Stimulated activated CD4-positive, alpha-beta T cell treated with anti-CD3 and anti-CD28 coated beads, Interleukin-1b, Interleukin-23, amount 100 ng/mL, for 1 hour (primary cell): ENCODE data around the gene NR1H3.
"Not testable (repeated sequence)": the region's sequence is repeated elsewhere in the genome, so short reads cannot be mapped to it uniquely, and the experiment has no call there.

Experiments used
- DNase-seq, 2 donors: peaks; one replicate each; pipeline ENCODE4 v3.0.0-alpha.2; 2020; ENCODE audit warnings: low read depth in 2 of 2

Gene NR1H3

DNA sequence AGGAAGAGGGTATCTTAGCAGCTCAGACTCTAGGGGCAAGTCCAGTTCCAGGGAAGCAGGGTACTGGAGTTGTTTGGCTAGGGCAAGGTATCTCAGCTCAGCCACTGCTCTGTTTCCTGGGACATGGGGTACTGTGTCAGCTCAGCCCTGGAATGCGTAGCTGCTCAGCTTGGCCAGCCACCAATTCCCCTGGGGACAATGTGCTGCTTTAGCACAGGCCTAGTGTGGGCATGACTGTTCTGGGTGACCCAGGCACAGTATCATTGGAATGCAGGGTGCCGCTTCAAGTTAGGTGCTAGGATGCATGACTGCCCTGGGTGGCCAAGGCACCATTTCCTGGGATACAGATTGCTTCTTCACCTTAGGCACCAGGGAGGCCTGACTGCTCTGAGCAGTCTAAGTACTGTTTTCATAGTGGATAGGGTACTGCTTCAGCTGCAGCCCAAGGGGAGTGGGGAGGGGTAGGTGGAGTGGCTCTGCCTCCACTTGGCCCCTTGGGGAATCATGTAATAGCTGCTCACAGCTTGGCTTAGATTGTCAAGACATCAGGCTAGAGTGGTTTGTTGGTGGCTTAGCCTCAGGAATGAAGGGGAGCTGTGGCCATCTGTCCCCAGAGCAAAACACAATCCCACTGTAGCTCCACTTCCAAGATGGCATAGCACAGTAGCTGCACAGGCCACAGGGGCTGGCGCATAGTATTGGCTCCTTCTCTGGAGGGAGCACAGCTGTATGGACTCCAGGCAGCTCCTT is 48.1 kb downstream of the NR1H3 start:
- no peak for DNase-seq

GRCh38 chr11:47306484-47306844 is 48.7 kb downstream of the NR1H3 start:
- DNase-seq, result no peak

DNA sequence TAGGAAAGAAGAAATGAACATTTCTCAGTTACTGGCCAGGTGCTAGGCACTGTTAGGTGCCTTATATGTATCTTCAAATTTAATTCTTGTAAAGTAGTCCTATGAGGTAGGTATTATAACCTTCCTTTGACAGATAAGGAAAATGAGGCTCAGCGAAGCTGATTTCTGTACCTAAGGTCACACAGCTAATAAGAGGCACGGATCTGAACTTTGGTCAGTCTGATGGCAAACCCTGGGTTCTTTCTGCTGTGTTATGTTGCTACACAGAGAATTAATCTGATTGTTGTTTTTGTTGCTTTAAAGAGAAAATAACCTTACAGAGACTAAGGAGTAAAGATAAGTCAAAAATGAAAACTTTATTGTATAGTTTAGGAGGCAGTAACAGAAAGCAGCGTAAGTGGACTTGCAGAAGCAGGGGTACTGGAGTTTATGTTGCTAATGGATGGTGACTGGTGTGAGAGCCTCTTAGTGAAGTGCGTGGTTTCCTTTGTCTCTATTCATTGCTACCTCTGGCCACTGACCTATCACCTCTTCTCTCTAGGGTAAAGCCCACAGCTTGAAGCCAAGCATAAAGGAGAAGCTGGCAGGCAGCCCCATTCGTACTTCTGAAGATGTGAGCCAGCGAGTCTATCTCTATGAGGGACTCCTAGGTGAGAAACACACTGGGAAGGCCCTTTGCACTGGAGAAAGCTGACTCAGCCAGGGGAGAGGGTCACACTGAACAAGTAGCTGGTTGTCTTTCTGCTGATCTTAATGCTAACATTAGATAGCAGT is 50.4 kb downstream of the NR1H3 start:
- DNase-seq, result no peak

DNA sequence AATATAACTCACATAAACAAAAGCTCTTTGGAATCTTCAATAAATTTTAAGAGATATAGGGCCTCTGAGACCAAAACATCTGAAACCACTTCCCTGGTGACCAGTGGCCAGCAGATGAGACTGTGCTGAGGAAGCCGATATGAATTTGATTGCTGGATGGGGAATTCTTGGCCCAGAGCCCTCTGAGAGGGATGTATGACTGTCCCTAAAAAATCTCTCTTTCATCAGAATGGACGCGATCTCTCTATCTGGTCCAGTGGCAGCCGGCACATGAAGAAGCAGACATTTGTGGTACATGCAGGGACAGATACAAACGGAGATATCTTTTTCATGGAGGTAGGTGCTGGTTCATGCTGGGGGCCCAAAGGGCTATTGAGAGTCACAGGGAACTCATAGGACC is 57.2 kb downstream of the NR1H3 start:
- DNase-seq, result no peak

DNA sequence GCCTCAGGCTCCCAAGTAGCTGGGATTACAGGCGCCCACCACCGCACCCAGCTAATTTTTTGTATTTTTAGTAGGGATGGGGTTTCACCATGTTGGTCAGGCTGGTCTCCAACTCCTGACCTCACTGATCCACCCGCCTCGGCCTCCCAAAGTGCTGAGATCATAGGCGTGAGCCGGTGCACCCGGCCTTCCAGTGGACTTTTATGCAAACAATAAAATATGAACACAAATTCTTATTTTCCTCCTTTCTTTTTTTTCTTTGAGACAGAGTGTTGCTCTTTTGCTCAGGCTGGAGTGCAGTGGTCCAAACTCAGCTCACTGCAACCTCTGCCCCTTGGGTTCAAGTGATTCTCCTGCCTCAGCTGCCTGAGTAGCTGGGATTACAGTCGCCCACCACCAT is 58.7 kb downstream of the NR1H3 start:
- not testable (repeated sequence) for DNase-seq

- DNase-seq, result no peak
These were observed 59.5 kb downstream of the NR1H3 start for GRCh38 chr11:47317064-47317828.

- DNase-seq, result no peak
These were observed 60.4 kb downstream of the NR1H3 start for GRCh38 chr11:47318166-47318565.
